GM23248 (cell line): ENCODE data around the gene AP1G2. TPM values are rescaled to one million over a fixed set of nuclear protein-coding genes. Genes with fewer than 3 reads are reported as not detected.

Source experiments
- DNase-seq: peaks from one replicate; pipeline ENCODE4 v3.0.0-alpha.2; 2015
- H2AFZ ChIP-seq: fragments of 200-600 bp; sonication (generic); 2 replicates; pipeline ENCODE4 v1.6.1; 2016; ENCODE audit warnings: antibody characterized with exemption
- H3F3A ChIP-seq: fragments of 200-600 bp; sonication (generic); 2 replicates; pipeline ENCODE4 v1.6.1; 2016; ENCODE audit warnings: mild to moderate bottlenecking, antibody characterized with exemption, mixed run types; ENCODE audit not compliant: insufficient read depth
- H3K27ac ChIP-seq: fragments of 200-600 bp; sonication (generic); 2 replicates; pipeline ENCODE4 v1.5.1; 2016; ENCODE audit warnings: mild to moderate bottlenecking
- H3K27me3 ChIP-seq: fragments of 200-600 bp; sonication (generic); replicated peaks from 2 replicates; pipeline ENCODE4 v1.6.1; 2016; ENCODE audit warnings: mild to moderate bottlenecking; ENCODE audit not compliant: insufficient read depth
- H3K36me3 ChIP-seq: fragments of 200-600 bp; sonication (generic); 2 replicates; pipeline ENCODE4 v1.6.1; 2016; ENCODE audit warnings: low read depth, mild to moderate bottlenecking
- H3K4me1 ChIP-seq: fragments of 200-600 bp; sonication (generic); 2 replicates; pipeline ENCODE4 v1.6.1; 2016; ENCODE audit warnings: mild to moderate bottlenecking; ENCODE audit not compliant: insufficient read depth
- H3K4me2 ChIP-seq: fragments of 200-600 bp; sonication (generic); one replicate; pipeline ENCODE4 v1.6.1; 2016; ENCODE audit warnings: mild to moderate bottlenecking; ENCODE audit not compliant: unreplicated experiment
- H3K4me3 ChIP-seq: fragments of 200-600 bp; sonication (generic); 2 replicates; pipeline ENCODE4 v1.5.1; 2016; ENCODE audit warnings: mild to moderate bottlenecking
- H3K79me2 ChIP-seq: fragments of 200-600 bp; sonication (generic); 2 replicates; pipeline ENCODE4 v1.6.1; 2016; ENCODE audit warnings: mild to moderate bottlenecking; ENCODE audit not compliant: insufficient read depth
- H3K9ac ChIP-seq: fragments of 200-600 bp; sonication (generic); 2 replicates; pipeline ENCODE4 v1.6.1; 2016; ENCODE audit warnings: mild to moderate bottlenecking
- H3K9me2 ChIP-seq: fragments of 200-600 bp; sonication (generic); 2 replicates; pipeline ENCODE4 v1.6.1; 2016; ENCODE audit warnings: mixed run types, mild to moderate bottlenecking, moderate library complexity; ENCODE audit not compliant: insufficient read depth
- H3K9me3 ChIP-seq: fragments of 200-600 bp; sonication (generic); one replicate; pipeline ENCODE4 v1.6.1; 2017; ENCODE audit warnings: low read depth
- H4K20me1 ChIP-seq: fragments of 200-600 bp; sonication (generic); 2 replicates; pipeline ENCODE4 v1.6.0; 2016; ENCODE audit not compliant: insufficient read depth
- EZH2 ChIP-seq: fragments of 200-600 bp; sonication (generic); IDR thresholded peaks from 2 replicates; pipeline ENCODE4 v1.6.1; 2018; ENCODE audit warnings: antibody characterized with exemption, mild to moderate bottlenecking; ENCODE audit not compliant: insufficient read depth, poor library complexity, severe bottlenecking
- EZH2phosphoT487 ChIP-seq: fragments of 200-600 bp; sonication (generic); IDR thresholded peaks from 2 replicates; pipeline ENCODE4 v1.6.1; 2018; ENCODE audit warnings: antibody characterized with exemption, moderate library complexity, mild to moderate bottlenecking, low read depth; ENCODE audit not compliant: insufficient read depth
- WGBS, 2 experiments: methylation state at CpG; one replicate each; pipeline ENCODE4 v1.1.6; 2015 to 2017; ENCODE audit warnings: low lambda C conversion rate in 2 of 2, low coverage in 1 of 2; ENCODE audit errors: missing lambda C conversion rate in 2 of 2; 5-methylcytosine and 5-hydroxymethylcytosine counted together
- in situ Hi-C: fragments of 300-500 bp; cut with MboI; formaldehyde crosslinking; loops from 2 replicates; pipeline ENCODE4 v1.15.0; 2020
- polyA plus RNA-seq: library from polyadenylated mRNA; unstranded; fragments of >200 nt; fragmentation: Nextera tagmentation; extraction: Ambion mirVana; gene quantifications from 2 replicates; pipeline ENCODE4 v1.2.1, GENCODE V29; 2016
- total RNA-seq: library from RNA; depleted of rRNA; stranded (reverse); fragments of >200 nt; shearing (Covaris generic); gene quantifications from 2 replicates; pipeline ENCODE4 v1.2.3, GENCODE V29; 2014

AP1G2 gene
- total and polyA plus RNA-seq, 2 experiments from 2014 or later, result 10.2 to 13.7 TPM

- Histone ChIP-seq H3K9ac (no peak overlapping the region), H3F3A (no peaks in the 10 kb centered on the region), H3K79me2 (no peaks in the 10 kb centered on the region), H3K36me3 (no peaks in the 10 kb centered on the region), H2AFZ (no peak overlapping the region), H4K20me1 (no peaks in the 10 kb centered on the region), H3K4me2 (no peak overlapping the region), H3K9me2 (no peaks in the 10 kb centered on the region), H3K4me3 (no peak overlapping the region), H3K27me3 (peaks cover 47% of the 10 kb centered on the region), H3K4me1 (no peaks in the 10 kb centered on the region), H3K27ac (no peak overlapping the region), H3K9me3 (no peaks in the 10 kb centered on the region)
- WGBS, 2 experiments, result 47 to 65% methylated on average over 3 of the region's 3 CpGs
- in situ Hi-C loops, result no loop called here
- no peak for DNase-seq
- no peak for TF ChIP-seq EZH2phosphoT487
Observed at GRCh38 chr14:23579311-23579630, 11.7 kb upstream of the AP1G2 start.

- H4K20me1 ChIP-seq, result no peaks in the 10 kb centered on the region
- in situ Hi-C loops, result no loop called here
- no peak within 1 kb of the TSS for H3K9ac ChIP-seq
- WGBS, 2 experiments, result 6 to 21% methylated on average over 9 to 18 of the region's 18 CpGs
- H3K4me1 ChIP-seq, result no peaks in the 10 kb centered on the region
- no peaks in the 10 kb centered on the region for H3K9me3 ChIP-seq
- H3K36me3 ChIP-seq, result no peaks in the 10 kb centered on the region
- H3K4me3 ChIP-seq, result no peak within 1 kb of the TSS
- H3F3A ChIP-seq, result no peaks in the 10 kb centered on the region
- no peak for TF ChIP-seq EZH2phosphoT487
- peak; percentile 29 for TF ChIP-seq EZH2
- H3K4me2 ChIP-seq, result no peak within 1 kb of the TSS
- DNase-seq, result no peak
- no peak within 1 kb of the TSS for H3K27ac ChIP-seq
- H3K27me3 ChIP-seq, result peaks cover 47% of the 10 kb centered on the region
- no peaks in the 10 kb centered on the region for H3K9me2 ChIP-seq
- no peaks in the 10 kb centered on the region for H3K79me2 ChIP-seq
- H2AFZ ChIP-seq, result no peak within 1 kb of the TSS
Observed at GRCh38 chr14:23578560-23579310, 11.1 kb upstream of the AP1G2 start, which contains the start of gene JPH4. Gene JPH4 (minus strand): TSS chr14:23578790. CDS start chr14:23577453, 1,337 bp downstream.

DNA sequence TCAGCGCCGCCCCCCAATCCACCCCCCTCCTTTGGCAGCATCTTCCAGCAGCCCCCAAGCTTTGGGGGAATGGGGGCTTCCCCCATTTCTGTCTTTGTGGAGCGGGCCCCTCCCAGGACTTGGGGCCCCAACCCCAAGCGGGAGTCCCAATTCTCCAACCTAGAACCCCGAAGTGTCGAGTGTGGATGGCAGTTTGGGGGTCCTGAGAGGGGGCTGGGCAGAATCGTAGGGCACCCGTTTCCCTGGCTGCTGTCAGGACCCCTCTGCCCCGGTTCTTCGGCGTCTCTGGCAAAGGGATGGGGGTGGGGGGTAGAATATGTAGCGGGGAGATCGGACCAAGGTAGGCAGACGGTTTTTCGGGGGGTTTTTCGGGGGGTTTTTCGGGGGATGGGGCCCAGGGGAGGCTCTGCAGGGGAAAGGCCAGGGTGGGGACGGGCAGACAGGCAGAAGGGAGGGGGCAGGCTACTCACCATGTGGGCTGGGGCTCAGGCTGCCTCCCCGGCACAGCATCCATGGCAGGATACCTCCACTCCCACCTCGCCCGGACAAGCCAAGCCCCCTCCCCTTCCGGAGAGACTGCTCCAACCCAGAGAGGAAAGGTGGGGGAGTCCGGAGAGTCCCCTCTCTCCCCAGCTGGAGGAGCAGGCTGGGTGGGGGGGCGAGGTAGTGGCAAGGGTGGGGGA lies 10.3 kb upstream of the AP1G2 start:
- WGBS, 2 experiments, result 1% methylated on average over 14 to 24 of the region's 24 CpGs
- no peak overlapping the region for H2AFZ ChIP-seq
- H3K27ac ChIP-seq, result no peak overlapping the region
- no peaks in the 10 kb centered on the region for H3K36me3 ChIP-seq
- H3K9ac ChIP-seq, result no peak overlapping the region
- no peak for DNase-seq
- no peaks in the 10 kb centered on the region for H3K9me3 ChIP-seq
- no peaks in the 10 kb centered on the region for H3K9me2 ChIP-seq
- H3K4me2 ChIP-seq, result no peak overlapping the region
- H3K79me2 ChIP-seq, result no peaks in the 10 kb centered on the region
- no peaks in the 10 kb centered on the region for H3F3A ChIP-seq
- H3K4me1 ChIP-seq, result no peaks in the 10 kb centered on the region
- no peak overlapping the region for H3K4me3 ChIP-seq
- H3K27me3 ChIP-seq, result peaks cover 53% of the 10 kb centered on the region
- no peaks in the 10 kb centered on the region for H4K20me1 ChIP-seq
- TF ChIP-seq EZH2, result peak; percentile 3
- TF ChIP-seq EZH2phosphoT487, result 0 out of 2 replicates have a peak, but pooled peaks have one; percentile 31
- in situ Hi-C loops, result no loop called here

DNA sequence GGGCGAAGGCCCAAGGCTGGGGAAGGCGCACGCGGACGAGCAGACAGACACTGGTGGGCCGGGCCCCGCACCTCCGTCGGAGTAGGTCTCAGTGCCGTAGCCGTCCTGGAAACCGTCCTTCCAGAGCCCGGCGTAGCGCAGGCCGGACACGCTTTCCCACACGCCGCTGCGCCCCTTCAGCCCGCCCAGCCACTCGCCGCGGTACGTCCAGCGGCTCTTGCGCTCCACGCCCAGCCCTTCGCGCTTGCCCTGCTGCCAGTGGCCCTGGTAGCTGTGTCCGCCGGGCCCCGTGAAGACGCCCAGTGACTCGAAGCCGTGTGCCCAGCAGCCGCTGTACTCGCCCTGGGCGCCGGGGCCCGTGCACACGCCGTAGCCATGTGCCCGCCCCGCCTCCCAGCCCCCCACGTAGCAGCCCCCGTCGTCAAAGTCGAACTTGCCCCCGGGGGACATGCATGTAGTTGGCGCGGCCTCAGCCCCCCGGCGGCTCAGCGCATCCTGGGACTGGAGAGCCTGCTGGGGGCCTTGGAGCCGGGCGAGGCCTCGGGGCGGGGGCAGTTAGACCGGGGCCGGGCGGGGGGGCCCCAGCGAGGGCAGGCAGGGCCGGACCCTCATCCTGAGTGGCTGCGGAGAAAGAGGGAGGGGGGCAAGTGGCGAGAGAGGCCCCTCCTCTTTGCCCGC lies 9.6 kb upstream of the AP1G2 start:
- in situ Hi-C loops, result no loop called here
- no peak overlapping the region for H3K9ac ChIP-seq
- H3K36me3 ChIP-seq, result no peaks in the 10 kb centered on the region
- H3F3A ChIP-seq, result no peaks in the 10 kb centered on the region
- no peaks in the 10 kb centered on the region for H3K9me3 ChIP-seq
- H3K27ac ChIP-seq, result no peak overlapping the region
- no peaks in the 10 kb centered on the region for H3K9me2 ChIP-seq
- 3 to 4% methylated on average over 30 to 46 of the region's 67 CpGs for WGBS, 2 experiments
- H3K79me2 ChIP-seq, result no peaks in the 10 kb centered on the region
- TF ChIP-seq EZH2 (no peak), EZH2phosphoT487 (no peak)
- H3K4me2 ChIP-seq, result no peak overlapping the region
- H3K4me3 ChIP-seq, result no peak overlapping the region
- peaks cover 57% of the 10 kb centered on the region for H3K27me3 ChIP-seq
- peak; percentile 42 for DNase-seq
- H4K20me1 ChIP-seq, result no peaks in the 10 kb centered on the region
- H3K4me1 ChIP-seq, result no peaks in the 10 kb centered on the region
- H2AFZ ChIP-seq, result no peak overlapping the region
